SK-N-SH (cell line): Measurements from ENCODE around the gene MARCHF3.

Source experiments
- CTCF ChIP-seq: fragments of 200-600 bp; sonication (generic); IDR thresholded peaks from 2 replicates; pipeline ENCODE4 v1.6.1; 2017; ENCODE audit warnings: antibody characterized with exemption, mild to moderate bottlenecking, moderate library complexity
- EP300 ChIP-seq, 2 experiments: IDR thresholded peaks; 2 replicates each; pipeline versions ENCODE4 v1.4.0 to v1.6.1; 2012; ENCODE audit warnings: borderline replicate concordance in 1 of 2, low read depth in 1 of 2, low read length in 1 of 2
- NFIC ChIP-seq: IDR thresholded peaks from 2 replicates; pipeline ENCODE4 v1.4.0; 2012; ENCODE audit warnings: borderline replicate concordance
- RCOR1 ChIP-seq: fragments of 150-350 bp; IDR thresholded peaks from 2 replicates; pipeline ENCODE4 v1.6.1; 2017; ENCODE audit warnings: antibody characterized with exemption, low read length
- REST ChIP-seq: IDR thresholded peaks from 2 replicates; pipeline ENCODE4 v1.6.1; 2012; ENCODE audit warnings: mild to moderate bottlenecking, low read depth, low read length, moderate library complexity
- YY1 ChIP-seq: IDR thresholded peaks from 2 replicates; pipeline ENCODE4 v1.4.0; 2012; ENCODE audit warnings: low read depth, mild to moderate bottlenecking

GRCh38 chr5:127027539-127027938, 2.8 kb downstream of the MARCHF3 start:
- TF ChIP-seq CTCF (no peak), EP300 (IDR thresholded peaks at IDR 0.05; ENCODE audit: borderline replicate concordance in 1 of 2, low read depth in 1 of 2, low read length in 1 of 2) (no peak), REST (no peak), YY1 (no peak), RCOR1 (no peak), NFIC (no peak)
